Measurements from ENCODE around the gene FAM83F. TPM values are rescaled to one million over a fixed set of nuclear protein-coding genes. Genes with fewer than 3 reads are reported as not detected.
A peak's percentile ranks its signal among the peaks of the same experiment; 100 is the strongest.

Gene FAM83F
- polyA plus RNA-seq, 6 donors from 2014 or later, result 0.05 TPM; not detected in 5

GRCh38 chr22:39970742-39971141, 24.0 kb upstream of the FAM83F start:
- Mint-ChIP-seq H3K27me3 (no peaks in the 10 kb centered on the region), H3K36me3 (peaks cover 23 to 37% of the 10 kb centered on the region in 2 donors), H3K4me1 (no peaks in the 10 kb centered on the region), H3K9me3 (no peaks in the 10 kb centered on the region), H3K4me3 (no peak overlapping the region), H3K27ac (peak overlapping the region in 1 of 6 donors; percentile 33)
- no peak for ATAC-seq (ENCODE audit: low read depth in 2 of 2)
- no peak for DNase-seq

- H3K36me3 Mint-ChIP-seq, result peaks cover 22 to 27% of the 10 kb centered on the region in 2 donors
- H3K9me3 Mint-ChIP-seq, result no peaks in the 10 kb centered on the region
- DNase-seq (no peak), ATAC-seq (ENCODE audit: low read depth in 2 of 2) (no peak)
- no peak overlapping the region for H3K4me3 Mint-ChIP-seq
- peak overlapping the region in 1 of 6 donors; percentile 6 for H3K27ac Mint-ChIP-seq
- H3K27me3 Mint-ChIP-seq, result no peaks in the 10 kb centered on the region
- H3K4me1 Mint-ChIP-seq, result no peaks in the 10 kb centered on the region
These were observed 22.1 kb upstream of the FAM83F start for GRCh38 chr22:39972641-39973040.

- peaks cover 0 to 5% (median 0%) of the 10 kb centered on the region in 3 donors for H3K27me3 Mint-ChIP-seq
These were observed 21.1 kb upstream of the FAM83F start for GRCh38 chr22:39973656-39974055.

GRCh38 chr22:39974065-39974464, 20.7 kb upstream of the FAM83F start:
- DNase-seq (no peak), ATAC-seq (ENCODE audit: low read depth in 2 of 2) (no peak)
- H3K27ac Mint-ChIP-seq, result peak overlapping the region in 1 of 6 donors; percentile 30
- H3K9me3 Mint-ChIP-seq, result peaks cover 0 to 2% (median 0%) of the 10 kb centered on the region in 7 donors
- H3K27me3 Mint-ChIP-seq, result peaks cover 3 to 5% (median 3%) of the 10 kb centered on the region in 3 donors
- H3K4me3 Mint-ChIP-seq, result no peak overlapping the region
- peaks cover 12 to 16% of the 10 kb centered on the region in 2 donors for H3K36me3 Mint-ChIP-seq
- no peaks in the 10 kb centered on the region for H3K4me1 Mint-ChIP-seq

More at GRCh38 chr22:39973656-39974055, 21.1 kb upstream of the FAM83F start:
- no peak for DNase-seq
- Mint-ChIP-seq H3K4me1 (no peaks in the 10 kb centered on the region), H3K9me3 (no peaks in the 10 kb centered on the region), H3K27ac (peak overlapping the region in 1 of 6 donors; percentile 30), H3K36me3 (peaks cover 16 to 20% of the 10 kb centered on the region in 2 donors), H3K4me3 (no peak overlapping the region)
- no peak for ATAC-seq (ENCODE audit: low read depth in 2 of 2)

GRCh38 chr22:39979048-39979447, 15.7 kb upstream of the FAM83F start:
- H3K27ac Mint-ChIP-seq, result no peak overlapping the region
- ATAC-seq (ENCODE audit: low read depth in 2 of 2) (no peak), DNase-seq (no peak)
- H3K4me1 Mint-ChIP-seq, result no peaks in the 10 kb centered on the region
- H3K27me3 Mint-ChIP-seq, result peaks cover 5 to 22% (median 19%) of the 10 kb centered on the region in 3 donors
- peaks cover 0 to 2% (median 0%) of the 10 kb centered on the region in 7 donors for H3K9me3 Mint-ChIP-seq
- H3K36me3 Mint-ChIP-seq, result peaks cover 0 to 7% of the 10 kb centered on the region in 2 donors
- no peak overlapping the region for H3K4me3 Mint-ChIP-seq

DNA sequence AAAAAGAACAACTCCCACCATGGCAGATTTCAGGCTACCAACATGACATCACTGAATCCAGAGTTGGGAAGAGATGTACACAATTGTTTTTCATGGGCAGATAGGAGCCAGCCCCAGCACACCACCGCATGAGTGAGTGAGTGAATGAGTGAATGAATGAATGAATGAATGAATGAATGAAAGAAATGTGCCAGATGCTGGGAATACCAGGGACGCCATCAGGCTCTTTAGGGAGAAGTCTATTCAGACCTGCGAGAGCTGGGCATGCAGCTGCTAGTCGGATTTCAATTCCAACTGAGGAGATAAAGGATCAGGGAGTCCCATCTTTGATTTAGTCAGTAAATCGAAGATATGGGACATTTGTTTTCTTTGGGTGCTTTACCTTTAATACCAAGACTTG, 15.3 kb upstream of the FAM83F start:
- H3K36me3 Mint-ChIP-seq, result peaks cover 0 to 8% of the 10 kb centered on the region in 2 donors
- ATAC-seq (ENCODE audit: low read depth in 2 of 2), result no peak
- no peak overlapping the region for H3K27ac Mint-ChIP-seq
- H3K4me3 Mint-ChIP-seq, result peak overlapping the region in 1 of 8 donors; percentile 4
- peaks cover 0 to 2% (median 0%) of the 10 kb centered on the region in 7 donors for H3K9me3 Mint-ChIP-seq
- H3K27me3 Mint-ChIP-seq, result peaks cover 5 to 24% (median 23%) of the 10 kb centered on the region in 3 donors
- DNase-seq, result no peak
- no peaks in the 10 kb centered on the region for H3K4me1 Mint-ChIP-seq

DNA sequence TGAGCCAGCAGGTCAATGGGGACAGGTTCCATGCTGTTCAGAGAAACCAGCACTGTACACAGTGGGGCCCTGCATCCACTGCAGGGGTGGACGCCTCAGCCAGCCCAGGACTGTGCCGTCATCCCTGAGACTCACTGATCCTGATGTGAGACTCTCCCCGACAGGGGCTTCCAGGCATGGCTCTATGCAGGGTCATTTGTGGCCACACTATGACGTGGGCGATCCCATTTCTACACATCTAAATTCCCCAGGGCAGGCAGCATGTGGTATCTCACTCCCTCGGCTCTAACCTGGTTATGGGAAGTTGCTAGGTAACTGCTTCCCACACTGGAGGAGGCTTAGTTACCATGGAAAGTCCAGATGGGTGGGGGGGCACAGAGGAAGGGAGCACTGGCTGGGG, 14.2 kb upstream of the FAM83F start:
- H3K27ac Mint-ChIP-seq, result no peak overlapping the region
- peaks cover 0 to 8% of the 10 kb centered on the region in 2 donors for H3K36me3 Mint-ChIP-seq
- no peak for ATAC-seq (ENCODE audit: low read depth in 2 of 2)
- H3K9me3 Mint-ChIP-seq, result peaks cover 0 to 2% (median 0%) of the 10 kb centered on the region in 7 donors
- no peaks in the 10 kb centered on the region for H3K4me1 Mint-ChIP-seq
- no peak overlapping the region for H3K4me3 Mint-ChIP-seq
- no peak for DNase-seq
- peaks cover 9 to 35% (median 33%) of the 10 kb centered on the region in 3 donors for H3K27me3 Mint-ChIP-seq

DNA sequence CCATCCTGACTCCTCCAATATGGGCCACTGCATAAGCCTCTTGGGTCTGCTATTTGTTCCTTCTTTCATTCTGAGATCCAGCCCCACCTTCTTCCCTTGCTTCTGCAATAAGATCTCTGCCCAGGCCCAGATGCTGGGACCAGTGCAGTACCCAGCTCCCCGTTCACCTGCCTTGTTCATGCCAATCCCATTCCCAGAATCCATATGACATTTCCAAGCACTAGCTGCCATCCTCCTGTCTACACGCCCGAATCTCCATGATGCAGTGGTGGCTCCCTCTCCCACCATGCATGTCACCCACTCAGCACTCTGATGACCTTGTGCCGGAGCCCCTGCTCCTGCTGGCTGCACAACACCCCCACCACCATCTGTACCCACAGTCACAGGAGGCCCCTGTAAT, 11.4 kb upstream of the FAM83F start:
- DNase-seq (no peak), ATAC-seq (ENCODE audit: low read depth in 2 of 2) (no peak)
- Mint-ChIP-seq H3K4me3 (peak overlapping the region in 1 of 8 donors; percentile 6), H3K36me3 (peaks cover 0 to 8% of the 10 kb centered on the region in 2 donors), H3K27me3 (peaks cover 11 to 49% (median 47%) of the 10 kb centered on the region in 3 donors), H3K4me1 (no peaks in the 10 kb centered on the region), H3K27ac (peak overlapping the region in 1 of 6 donors; percentile 65), H3K9me3 (peaks cover 0 to 2% (median 0%) of the 10 kb centered on the region in 7 donors)

DNA sequence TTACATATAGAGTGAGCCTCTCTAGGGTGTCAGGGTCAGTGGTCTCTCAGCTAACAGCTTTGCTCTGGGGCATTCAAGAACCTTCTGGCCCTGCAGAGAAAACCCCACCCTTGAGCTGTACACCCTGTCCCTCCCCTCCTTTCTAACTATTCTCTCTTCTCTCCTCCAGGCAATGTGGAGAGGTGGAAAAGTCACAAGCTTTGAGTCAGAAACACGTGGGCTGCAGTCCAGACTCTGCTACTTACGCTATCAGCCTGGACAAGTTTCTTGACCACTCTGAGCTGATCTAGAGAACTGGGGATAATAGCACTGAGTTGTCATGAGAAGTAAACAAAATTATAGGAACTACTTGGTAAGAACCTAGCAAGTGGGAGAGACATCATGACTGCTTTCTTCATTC, 10.7 kb upstream of the FAM83F start:
- Mint-ChIP-seq H3K4me3 (no peak overlapping the region), H3K27me3 (peaks cover 17 to 52% (median 51%) of the 10 kb centered on the region in 3 donors), H3K9me3 (no peaks in the 10 kb centered on the region), H3K27ac (no peak overlapping the region), H3K4me1 (peaks cover 0 to 2% (median 0%) of the 10 kb centered on the region in 3 donors), H3K36me3 (peaks cover 0 to 8% of the 10 kb centered on the region in 2 donors)
- DNase-seq (no peak), ATAC-seq (ENCODE audit: low read depth in 2 of 2) (no peak)

DNA sequence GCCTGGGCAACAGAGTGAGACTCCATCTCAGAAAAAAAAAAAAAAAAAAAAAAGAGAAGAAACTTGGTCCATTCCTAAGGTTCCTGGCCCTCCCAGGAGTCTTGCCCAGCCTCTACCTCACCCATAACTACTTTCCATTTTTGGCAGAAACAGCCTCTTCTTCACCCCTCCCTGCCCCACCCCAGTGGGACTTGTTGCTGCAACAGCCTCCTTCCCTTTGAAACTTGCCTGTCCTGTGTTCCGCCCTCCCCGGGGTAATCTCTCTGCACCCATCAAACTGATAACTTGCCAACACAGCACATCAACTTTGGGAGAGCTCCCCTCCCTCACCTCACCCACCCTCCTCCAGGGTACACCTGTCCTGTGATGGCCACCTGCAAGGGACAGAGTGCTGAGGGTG, 10.0 kb upstream of the FAM83F start:
- H3K4me3 Mint-ChIP-seq, result no peak overlapping the region
- DNase-seq (no peak), ATAC-seq (ENCODE audit: low read depth in 2 of 2) (no peak)
- no peaks in the 10 kb centered on the region for H3K9me3 Mint-ChIP-seq
- peaks cover 0 to 2% (median 0%) of the 10 kb centered on the region in 3 donors for H3K4me1 Mint-ChIP-seq
- H3K36me3 Mint-ChIP-seq, result peaks cover 0 to 8% of the 10 kb centered on the region in 2 donors
- peak overlapping the region in 2 of 6 donors; percentile 57 to 73 for H3K27ac Mint-ChIP-seq
- H3K27me3 Mint-ChIP-seq, result peaks cover 18 to 55% (median 53%) of the 10 kb centered on the region in 3 donors

- no peak overlapping the region for H3K4me3 Mint-ChIP-seq
- H3K9me3 Mint-ChIP-seq, result no peaks in the 10 kb centered on the region
- H3K4me1 Mint-ChIP-seq, result peaks cover 0 to 2% (median 0%) of the 10 kb centered on the region in 3 donors
- H3K36me3 Mint-ChIP-seq, result peaks cover 0 to 8% of the 10 kb centered on the region in 2 donors
- peaks cover 18 to 56% (median 51%) of the 10 kb centered on the region in 3 donors for H3K27me3 Mint-ChIP-seq
- DNase-seq (no peak), ATAC-seq (ENCODE audit: low read depth in 2 of 2) (no peak)
- H3K27ac Mint-ChIP-seq, result no peak overlapping the region
These were observed 9.2 kb upstream of the FAM83F start for GRCh38 chr22:39985383-39986035.

DNA sequence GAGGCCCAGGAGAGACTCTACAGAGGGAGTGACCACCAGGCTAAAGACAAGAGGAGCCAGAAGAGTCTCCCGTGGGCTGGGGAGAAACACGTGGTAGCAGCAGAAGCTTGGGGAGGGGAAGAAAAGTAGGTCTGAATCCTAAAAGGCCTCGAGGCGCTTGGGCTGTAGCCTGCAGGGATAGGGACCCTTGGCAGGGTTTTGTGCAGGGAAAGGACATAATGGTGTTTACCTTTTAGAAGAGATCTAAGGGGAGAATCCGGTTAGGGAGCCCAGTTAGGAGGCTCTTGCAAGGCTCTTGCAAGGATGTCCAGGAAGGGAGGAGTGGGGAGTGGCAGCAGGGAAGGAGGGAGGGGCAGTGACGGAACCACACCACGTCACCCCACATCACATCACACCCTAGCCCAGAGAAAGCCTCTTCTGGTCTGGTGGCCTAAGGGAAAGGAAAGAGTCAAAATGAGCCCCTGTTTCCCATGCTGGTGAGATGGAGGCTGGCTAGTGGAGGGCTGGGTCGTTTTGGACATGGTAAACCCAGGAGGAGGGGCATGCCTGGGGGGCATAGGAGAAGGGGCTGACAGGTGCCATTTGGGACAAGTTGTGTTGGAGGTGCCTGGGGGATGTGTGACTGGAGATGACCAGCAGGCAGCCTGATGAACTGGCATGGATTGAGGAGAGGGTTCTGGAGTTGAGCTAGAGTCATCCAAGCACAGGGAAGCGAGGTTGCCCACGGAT, 6.2 kb upstream of the FAM83F start:
- Mint-ChIP-seq H3K4me1 (peaks cover 0 to 2% (median 0%) of the 10 kb centered on the region in 3 donors), H3K27me3 (peaks cover 25 to 62% (median 57%) of the 10 kb centered on the region in 3 donors), H3K27ac (peak overlapping the region in 2 of 6 donors; percentile 69 to 76), H3K4me3 (no peak overlapping the region), H3K36me3 (peaks cover 0 to 6% of the 10 kb centered on the region in 2 donors), H3K9me3 (no peaks in the 10 kb centered on the region)
- ATAC-seq (ENCODE audit: low read depth in 2 of 2) (no peak), DNase-seq (no peak)

DNA sequence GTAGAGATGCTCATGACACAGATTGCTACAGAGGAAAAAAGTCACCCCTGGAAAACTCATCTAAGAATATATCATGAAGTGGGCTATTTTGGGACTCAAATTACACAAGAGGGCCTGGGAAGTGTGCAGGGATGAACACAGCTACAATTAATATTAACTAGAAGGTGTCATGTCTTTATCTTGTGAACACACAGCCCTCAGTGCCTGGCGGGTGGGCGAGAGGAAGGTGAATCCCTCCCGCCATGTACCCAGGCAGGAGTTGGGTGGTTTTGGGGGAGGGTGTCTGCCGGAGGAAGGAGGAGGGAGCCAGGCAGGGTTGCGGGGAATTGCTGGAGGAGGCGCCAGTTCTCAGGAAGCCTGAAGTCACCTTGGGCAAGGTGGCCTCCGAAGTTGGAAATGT, 5.1 kb upstream of the FAM83F start:
- peaks cover 32 to 59% (median 55%) of the 10 kb centered on the region in 3 donors for H3K27me3 Mint-ChIP-seq
- DNase-seq (no peak), ATAC-seq (ENCODE audit: low read depth in 2 of 2) (no peak)
- no peak overlapping the region for H3K27ac Mint-ChIP-seq
- no peak overlapping the region for H3K4me3 Mint-ChIP-seq
- no peaks in the 10 kb centered on the region for H3K9me3 Mint-ChIP-seq
- H3K4me1 Mint-ChIP-seq, result peaks cover 0 to 9% (median 0%) of the 10 kb centered on the region in 3 donors
- H3K36me3 Mint-ChIP-seq, result no peaks in the 10 kb centered on the region

All from naive B cell (primary cell).